NK-92 treated with Interleukin-12 subunit alpha and Interleukin-12 subunit beta, amount 100 ng/mL, for 24 hours (cell line): ENCODE measurements around the gene ASB2.

Experiments
- DNase-seq: peaks from one replicate; lab custom pipeline; 2025; lab: John Stamatoyannopoulos, UW

The ASB2 gene

GRCh38 chr14:93950948-93951634, 25.3 kb downstream of the ASB2 start:
- no peak for DNase-seq

DNA sequence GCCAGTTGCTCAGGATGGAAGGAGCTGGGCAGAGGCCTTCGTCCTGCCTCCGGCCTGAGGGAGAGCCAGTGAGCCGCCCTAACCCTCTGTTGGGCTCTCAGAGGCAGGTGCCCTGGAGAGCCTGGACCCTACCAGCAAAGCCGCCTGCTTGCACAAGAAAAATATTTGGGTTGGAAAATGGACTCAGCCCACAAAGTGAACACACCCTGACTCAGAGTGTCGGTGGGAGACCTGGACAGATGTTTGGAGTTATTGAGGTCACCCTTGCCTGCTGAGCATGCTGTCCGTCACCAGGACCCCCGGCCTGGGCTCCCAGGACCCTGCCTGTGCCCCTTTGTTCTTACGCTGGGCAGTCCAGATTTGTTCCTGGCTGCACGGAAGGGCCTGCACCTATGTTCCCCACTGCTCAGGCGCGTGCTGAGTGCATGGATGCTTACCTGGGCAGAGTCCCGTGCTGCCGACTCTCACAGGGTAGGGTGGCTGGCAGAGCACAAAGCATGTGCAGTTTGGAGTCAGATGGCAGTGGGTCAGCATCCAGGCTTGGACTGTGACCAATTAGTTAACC, 26.8 kb downstream of the ASB2 start:
- no peak for DNase-seq

DNA sequence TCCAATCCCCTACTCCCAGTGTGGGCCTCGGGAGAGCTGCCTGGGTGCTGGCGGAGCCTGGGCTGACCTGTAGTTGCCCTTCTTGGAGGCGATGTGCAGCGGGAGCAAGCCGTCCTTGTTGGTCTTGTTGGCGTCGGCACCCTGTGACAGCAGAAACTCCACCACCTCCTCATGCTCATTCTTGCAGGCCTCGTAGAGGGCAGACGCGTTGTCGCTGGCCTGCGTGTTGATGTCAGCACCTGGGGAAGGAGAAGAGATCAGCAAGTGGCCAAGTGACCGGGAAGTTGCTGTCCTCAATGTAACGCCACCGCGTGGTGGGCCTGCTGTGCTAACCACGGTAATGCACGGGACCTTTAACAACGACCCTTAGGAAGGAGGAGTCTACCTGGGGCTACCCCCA, 29.1 kb downstream of the ASB2 start:
- DNase-seq: no peak

- no peak for DNase-seq
Measured at GRCh38 chr14:93946541-93947090, 29.8 kb downstream of the ASB2 start.

DNA sequence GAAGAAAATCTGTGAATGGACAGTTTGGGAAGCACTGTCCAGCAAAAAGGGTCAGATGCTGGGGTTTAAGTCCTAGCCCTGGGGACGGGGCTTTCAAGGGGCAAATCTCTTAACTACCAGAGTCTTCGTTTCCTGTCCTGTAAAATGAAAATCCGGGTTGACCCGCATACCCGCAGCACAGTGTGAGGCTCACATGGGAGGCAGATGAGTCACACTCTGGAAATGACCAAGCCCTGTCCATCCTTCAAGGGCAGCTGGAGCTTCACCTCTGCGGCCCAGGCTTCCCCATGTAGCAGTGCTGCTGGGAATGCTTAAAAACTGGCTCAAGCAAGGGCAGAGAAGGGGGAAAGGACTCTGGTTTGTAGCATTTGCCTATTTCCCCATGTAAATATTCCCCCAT, 30.3 kb downstream of the ASB2 start:
- no peak for DNase-seq

DNA sequence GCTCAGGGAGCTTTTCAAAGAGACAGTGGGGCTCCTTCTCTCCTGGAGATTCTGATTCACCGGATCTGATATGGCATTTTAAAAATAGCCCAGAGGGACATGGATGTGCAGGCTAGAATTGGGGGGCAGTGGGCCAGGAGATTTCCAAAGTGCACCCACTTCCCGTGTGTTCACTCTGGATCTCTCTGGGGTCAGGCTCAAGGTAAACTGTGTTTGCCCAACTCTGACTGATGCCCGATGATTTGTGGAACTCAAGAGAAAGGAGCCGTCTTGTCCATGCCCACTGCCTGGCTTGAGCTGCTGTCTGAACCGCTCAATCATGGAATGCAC, 31.3 kb downstream of the ASB2 start:
- DNase-seq: no peak

GRCh38 chr14:93944348-93945069, 31.9 kb downstream of the ASB2 start:
- no peak for DNase-seq

- no peak for DNase-seq
Measured at GRCh38 chr14:93943930-93944329, 32.4 kb downstream of the ASB2 start.

DNA sequence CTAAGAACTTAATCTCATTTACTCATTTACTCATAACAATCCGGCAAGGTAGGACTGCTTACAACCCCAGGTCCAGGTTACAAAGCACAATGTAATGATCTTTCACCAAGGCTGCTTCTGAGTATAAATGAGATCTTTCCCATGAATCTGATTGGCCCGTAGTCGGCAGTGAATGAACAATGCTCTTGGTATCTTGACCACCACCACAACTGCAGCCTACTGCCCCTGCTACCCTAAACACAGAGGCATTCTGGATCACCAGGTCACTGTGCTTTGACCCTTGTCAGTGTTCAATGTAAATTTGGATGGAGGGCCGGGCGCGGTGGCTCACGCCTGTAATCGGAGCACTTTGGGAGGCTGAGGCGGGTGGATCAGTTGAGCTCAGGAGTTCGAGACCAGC, 33.3 kb downstream of the ASB2 start:
- DNase-seq: no peak

DNA sequence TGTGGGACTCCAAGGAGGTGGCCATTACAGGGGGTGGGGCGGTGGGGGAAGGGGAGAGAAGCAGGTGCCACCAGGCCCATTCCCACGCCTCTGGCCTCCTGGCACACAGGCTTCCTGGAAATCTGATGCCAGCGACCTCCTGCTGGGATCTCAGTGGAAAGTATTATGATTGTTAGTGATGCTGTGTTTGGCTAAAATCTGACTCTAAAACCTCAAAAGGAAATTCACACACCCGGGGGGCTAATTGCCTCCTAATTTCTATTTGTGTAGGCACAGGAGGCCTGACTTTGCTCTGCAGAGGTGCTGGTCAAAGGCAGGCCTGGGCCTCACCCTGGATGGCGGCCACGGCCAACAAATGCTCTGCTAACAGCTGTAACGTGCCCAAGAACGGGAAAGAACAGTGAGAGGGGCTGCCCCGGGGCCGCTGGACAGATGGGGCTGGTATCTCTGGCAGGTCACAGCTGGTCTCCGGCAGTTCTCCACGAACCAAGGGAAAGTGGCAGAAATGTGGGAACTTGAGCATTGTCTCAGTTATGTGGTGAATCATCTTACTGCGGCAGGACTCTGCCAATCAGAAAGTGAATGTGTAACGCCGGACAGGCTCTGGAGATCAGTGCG, 35.0 kb downstream of the ASB2 start:
- DNase-seq: no peak

DNA sequence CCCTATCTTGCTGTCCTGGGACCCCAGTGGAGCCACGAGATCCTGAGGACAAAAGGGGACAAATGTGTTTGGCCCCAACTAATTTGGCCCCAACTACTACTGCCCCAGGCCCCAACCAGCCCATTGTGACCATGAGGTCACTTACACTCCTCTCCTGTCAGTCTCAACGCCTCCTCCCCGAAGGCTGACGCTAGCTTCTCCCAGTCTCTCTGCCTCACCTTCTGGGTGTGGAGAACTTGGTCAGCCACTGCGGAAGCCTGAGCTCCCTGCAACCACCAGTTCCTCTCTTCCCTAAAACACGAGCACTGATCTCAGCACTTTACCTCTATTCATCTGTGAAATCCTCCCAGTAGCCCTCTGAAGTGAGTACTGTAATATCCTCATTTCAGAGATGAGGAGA, 35.9 kb downstream of the ASB2 start:
- DNase-seq: no peak

DNA sequence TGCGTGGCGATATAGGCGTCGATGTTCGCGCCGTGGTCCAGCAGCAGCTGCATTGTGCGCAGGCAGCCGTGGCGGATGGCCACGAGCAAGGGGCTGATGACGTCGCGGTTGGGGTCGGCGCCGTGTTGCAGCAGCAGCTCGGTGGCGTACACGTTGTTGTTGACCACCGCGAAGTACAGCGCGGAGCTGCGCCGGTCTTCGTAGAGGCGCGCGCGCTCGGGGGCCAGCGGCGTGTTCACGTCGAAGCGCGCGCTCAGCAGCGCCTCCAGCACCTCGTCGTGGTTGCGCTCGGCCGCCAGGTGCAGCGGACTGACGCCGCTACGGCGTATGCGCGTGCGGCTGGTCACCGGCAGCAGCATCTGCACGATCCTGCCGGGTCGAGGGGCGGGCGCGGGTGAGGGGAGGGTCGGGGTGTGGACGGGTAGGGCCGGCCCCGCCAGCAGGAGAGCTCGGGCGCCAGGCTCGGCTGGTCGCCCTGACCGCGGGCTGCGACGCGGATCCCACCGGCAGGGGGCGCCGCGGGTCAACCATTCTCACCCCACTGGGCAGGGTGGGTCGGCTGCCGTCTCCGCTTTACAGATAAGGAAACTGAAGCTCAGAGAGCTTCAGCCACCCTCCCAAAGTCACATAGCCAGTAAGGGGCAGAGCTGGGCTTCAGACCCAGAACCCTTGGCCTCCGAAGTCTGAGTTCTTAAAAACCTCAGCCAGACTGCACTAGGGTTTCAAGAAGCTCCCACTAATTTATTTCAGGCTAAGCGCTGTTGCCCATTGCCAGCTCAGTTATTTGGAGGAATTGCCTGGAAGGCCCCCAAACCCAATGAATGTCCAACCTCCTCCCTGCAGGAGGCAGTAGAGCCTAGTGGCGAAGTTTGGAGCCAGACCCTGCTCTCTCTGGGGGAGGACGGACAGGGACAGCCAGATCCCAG, 36.8 kb downstream of the ASB2 start:
- DNase-seq: no peak

- DNase-seq: no peak
Measured at GRCh38 chr14:93938751-93939303, 37.5 kb downstream of the ASB2 start.

DNA sequence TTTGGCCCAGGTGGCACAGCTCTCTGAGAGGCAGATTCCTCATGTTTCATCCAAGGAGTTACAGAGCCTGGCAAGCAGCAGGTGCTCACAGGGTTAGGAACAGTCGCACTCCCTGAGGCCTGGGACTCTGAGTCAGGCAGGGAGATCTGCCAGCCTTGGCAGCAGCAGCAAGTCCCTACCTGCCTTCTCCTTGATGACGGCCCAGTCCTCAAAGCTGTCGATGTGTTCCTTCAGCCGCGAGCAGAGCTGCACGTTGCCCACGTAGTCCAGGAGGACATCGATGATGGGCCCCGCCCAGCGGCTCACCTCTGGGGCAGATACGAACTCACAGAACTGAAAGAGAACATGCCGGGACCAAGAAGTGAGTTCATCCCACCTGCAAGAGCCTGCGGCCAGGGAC, 38.9 kb downstream of the ASB2 start:
- DNase-seq: no peak

DNA sequence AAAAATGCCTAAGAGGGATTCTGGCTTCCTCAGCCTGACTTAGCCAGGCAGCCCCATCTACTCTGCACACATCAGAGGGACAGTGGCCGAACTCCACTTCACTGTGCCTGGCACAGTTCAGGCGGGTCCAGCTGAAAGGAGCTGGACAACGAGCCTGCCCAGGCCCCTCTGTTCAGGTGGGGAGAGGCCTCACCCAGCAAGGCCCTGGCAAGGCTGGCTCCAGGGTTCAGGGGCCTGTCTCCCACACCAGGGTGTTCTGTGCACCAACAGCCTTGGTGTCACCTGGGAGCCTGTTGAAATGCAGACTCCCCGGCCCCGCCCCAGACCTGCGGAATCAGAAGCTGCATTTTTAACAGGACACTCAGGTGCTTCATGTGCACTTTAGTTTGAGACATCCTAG, 39.4 kb downstream of the ASB2 start:
- DNase-seq: no peak

GRCh38 chr14:93936245-93936644, 40.1 kb downstream of the ASB2 start:
- DNase-seq: no peak

DNA sequence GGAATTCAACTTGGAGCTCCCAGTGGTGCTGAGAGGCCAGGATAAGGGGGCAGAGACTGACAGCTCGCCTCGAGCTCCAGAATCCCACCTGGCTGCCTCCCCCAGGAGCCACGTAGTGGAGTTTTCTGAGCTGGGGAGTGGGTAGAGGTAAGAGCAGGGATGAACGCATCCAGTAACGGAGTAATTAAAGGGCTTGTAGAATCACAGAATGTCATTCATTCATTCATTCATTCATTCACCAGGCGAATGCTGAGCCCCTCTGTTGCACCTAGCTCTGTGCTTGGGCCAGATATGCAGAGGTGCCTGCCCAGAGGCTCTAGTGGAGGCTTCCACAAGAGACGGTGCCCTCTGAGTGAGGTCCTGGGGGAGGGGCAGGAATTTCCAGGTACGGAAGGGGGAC, 41.2 kb downstream of the ASB2 start:
- no peak for DNase-seq

- no peak for DNase-seq
Measured at GRCh38 chr14:93932642-93933041, 43.7 kb downstream of the ASB2 start.

- no peak for DNase-seq
Measured at GRCh38 chr14:93930989-93931307, 45.4 kb downstream of the ASB2 start.

- DNase-seq: no peak
Measured at GRCh38 chr14:93930296-93930988, 45.9 kb downstream of the ASB2 start.

GRCh38 chr14:93929657-93930056, 46.7 kb downstream of the ASB2 start:
- no peak for DNase-seq
